MCF 10A (cell line): ENCODE measurements around the gene CFAP61. TPM values are rescaled to one million over a fixed set of nuclear protein-coding genes. Genes with fewer than 3 reads are reported as not detected.

Experiments
- BruUV-seq: library from RNA; stranded (reverse); fragments of 400-500 nt; replicated peaks from 2 replicates; lab custom pipeline; 2021; lab: Mats Ljungman, UMichigan
- CTCF ChIA-PET: fragments of 300-600 bp; sonication (Branson Sonifier 250); formaldehyde crosslinking; extraction: SDS; loops from one replicate; lab custom pipeline; 2021; ENCODE audit warnings: antibody characterized with exemption, inconsistent platforms; lab: Yijun Ruan, JAX
- POLR2A ChIA-PET: fragments of 300-600, 350-650 bp; sonication (Branson Sonifier 250); formaldehyde crosslinking; extraction: SDS; loops from one replicate; lab custom pipeline; 2020; ENCODE audit warnings: antibody characterized with exemption, inconsistent platforms; lab: Yijun Ruan, JAX
- DNase-seq: peaks from one replicate; pipeline ENCODE4 v3.0.0-alpha.2; 2018; ENCODE audit not compliant: unreplicated experiment
- H3K27ac Mint-ChIP-seq: one replicate; pipeline ENCODE4 v1.8.0; 2022; ENCODE audit warnings: mild to moderate bottlenecking, low read depth, mixed read lengths; ENCODE audit not compliant: unreplicated experiment
- H3K27me3 Mint-ChIP-seq: one replicate; pipeline ENCODE4 v1.8.0; 2022; ENCODE audit warnings: mixed read lengths; ENCODE audit not compliant: insufficient read depth, unreplicated experiment
- H3K36me3 Mint-ChIP-seq: one replicate; pipeline ENCODE4 v1.8.0; 2022; ENCODE audit warnings: mild to moderate bottlenecking, moderate library complexity, mixed read lengths; ENCODE audit not compliant: insufficient read depth, unreplicated experiment
- H3K4me1 Mint-ChIP-seq: one replicate; pipeline ENCODE4 v1.8.0; 2022; ENCODE audit warnings: mixed read lengths; ENCODE audit not compliant: insufficient read depth, unreplicated experiment
- H3K4me3 Mint-ChIP-seq: one replicate; pipeline ENCODE4 v1.8.0; 2022; ENCODE audit warnings: mild to moderate bottlenecking, moderate library complexity, mixed read lengths; ENCODE audit not compliant: unreplicated experiment
- H3K9me3 Mint-ChIP-seq: one replicate; pipeline ENCODE4 v1.8.0; 2022; ENCODE audit warnings: mixed read lengths; ENCODE audit not compliant: unreplicated experiment
- intact Hi-C: fragments of 100-400 bp; cut with micrococcal nuclease; formaldehyde crosslinking; loops from 2 replicates; pipeline ENCODE4 v1.14.1; 2022
- total RNA-seq: library from RNA; stranded (reverse); gene quantifications from 2 replicates; pipeline ENCODE4 v1.2.3, GENCODE V29; 2022
- TF ChIP-seq, protein P1 (sequence below): fragments of 200-600 bp; IDR thresholded peaks from one replicate; pipeline ENCODE4 v1.8.0; 2022; ENCODE audit warnings: antibody characterized with exemption, mild to moderate bottlenecking; ENCODE audit not compliant: unreplicated experiment

CFAP61 gene
- total RNA-seq, 1 experiment from 2014 or later, result 1.5 TPM

DNA sequence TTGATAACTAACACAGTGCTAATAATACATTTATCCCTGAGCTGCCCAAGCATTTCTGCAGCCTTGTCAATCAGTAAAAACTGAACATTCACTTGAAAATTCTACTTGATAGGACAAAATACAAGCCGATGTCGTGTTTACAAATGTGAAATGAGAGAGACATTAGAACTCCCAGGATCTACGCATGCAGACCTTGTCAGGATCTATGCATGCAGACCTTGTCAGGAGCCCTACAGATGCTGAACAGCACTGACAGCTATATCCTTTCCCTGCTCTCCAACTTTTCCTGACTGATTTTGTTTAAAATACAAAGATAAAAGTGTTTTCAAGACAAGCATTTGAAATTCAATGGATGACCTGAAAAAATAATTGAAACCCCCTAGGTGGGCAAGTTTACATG lies 344.5 kb downstream of the CFAP61 start:
- POLR2A ChIA-PET, result interaction anchor here (0.6 to 1.4 kb wide), 3 partner anchors 10 to 141 kb away, joined by 3 read pairs; no protein-coding TSS in a partner anchor
- CTCF ChIA-PET, result no interaction called here
- TF ChIP-seq, protein P1, sequence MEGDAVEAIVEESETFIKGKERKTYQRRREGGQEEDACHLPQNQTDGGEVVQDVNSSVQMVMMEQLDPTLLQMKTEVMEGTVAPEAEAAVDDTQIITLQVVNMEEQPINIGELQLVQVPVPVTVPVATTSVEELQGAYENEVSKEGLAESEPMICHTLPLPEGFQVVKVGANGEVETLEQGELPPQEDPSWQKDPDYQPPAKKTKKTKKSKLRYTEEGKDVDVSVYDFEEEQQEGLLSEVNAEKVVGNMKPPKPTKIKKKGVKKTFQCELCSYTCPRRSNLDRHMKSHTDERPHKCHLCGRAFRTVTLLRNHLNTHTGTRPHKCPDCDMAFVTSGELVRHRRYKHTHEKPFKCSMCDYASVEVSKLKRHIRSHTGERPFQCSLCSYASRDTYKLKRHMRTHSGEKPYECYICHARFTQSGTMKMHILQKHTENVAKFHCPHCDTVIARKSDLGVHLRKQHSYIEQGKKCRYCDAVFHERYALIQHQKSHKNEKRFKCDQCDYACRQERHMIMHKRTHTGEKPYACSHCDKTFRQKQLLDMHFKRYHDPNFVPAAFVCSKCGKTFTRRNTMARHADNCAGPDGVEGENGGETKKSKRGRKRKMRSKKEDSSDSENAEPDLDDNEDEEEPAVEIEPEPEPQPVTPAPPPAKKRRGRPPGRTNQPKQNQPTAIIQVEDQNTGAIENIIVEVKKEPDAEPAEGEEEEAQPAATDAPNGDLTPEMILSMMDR, result no peak
- no TSS peak for BruUV-seq
- Mint-ChIP-seq H3K9me3 (no peaks in the 10 kb centered on the region), H3K36me3 (peaks cover 14% of the 10 kb centered on the region), H3K4me3 (no peak overlapping the region), H3K27me3 (no peaks in the 10 kb centered on the region), H3K27ac (no peak overlapping the region), H3K4me1 (no peaks in the 10 kb centered on the region)
- intact Hi-C loops, result no loop called here
- no peak for DNase-seq

DNA sequence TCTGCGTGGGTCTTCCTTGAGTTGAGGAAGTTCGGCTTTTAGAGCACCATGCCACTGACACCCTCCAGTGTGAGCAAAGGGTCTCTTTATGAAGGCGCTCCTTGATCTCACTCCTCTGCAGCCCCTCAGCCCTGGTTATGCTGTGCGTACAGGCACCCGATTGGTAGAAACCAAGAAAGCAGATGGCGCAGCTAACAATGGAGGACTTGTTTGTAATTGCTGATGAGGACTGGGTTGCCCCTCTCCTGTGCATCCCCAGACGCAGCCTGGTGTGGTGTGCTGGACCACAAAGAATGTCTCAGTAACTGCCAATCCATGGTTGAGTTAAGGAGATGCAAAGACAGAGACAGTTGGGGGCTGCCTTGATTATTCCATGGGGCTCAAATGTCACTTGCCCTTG lies 345.8 kb downstream of the CFAP61 start:
- no peak for DNase-seq
- Mint-ChIP-seq H3K4me3 (no peak overlapping the region), H3K9me3 (no peaks in the 10 kb centered on the region), H3K27ac (no peak overlapping the region), H3K4me1 (no peaks in the 10 kb centered on the region), H3K27me3 (no peaks in the 10 kb centered on the region), H3K36me3 (peaks cover 11% of the 10 kb centered on the region)
- TF ChIP-seq, protein P1, result no peak
- BruUV-seq, result no TSS peak
- ChIA-PET POLR2A (no interaction called here), CTCF (interaction anchor here (0.6 to 0.8 kb wide), 2 partner anchors 176 to 196 kb away, joined by 3 to 4 read pairs; no protein-coding TSS in a partner anchor)
- intact Hi-C loops, result no loop called here

DNA sequence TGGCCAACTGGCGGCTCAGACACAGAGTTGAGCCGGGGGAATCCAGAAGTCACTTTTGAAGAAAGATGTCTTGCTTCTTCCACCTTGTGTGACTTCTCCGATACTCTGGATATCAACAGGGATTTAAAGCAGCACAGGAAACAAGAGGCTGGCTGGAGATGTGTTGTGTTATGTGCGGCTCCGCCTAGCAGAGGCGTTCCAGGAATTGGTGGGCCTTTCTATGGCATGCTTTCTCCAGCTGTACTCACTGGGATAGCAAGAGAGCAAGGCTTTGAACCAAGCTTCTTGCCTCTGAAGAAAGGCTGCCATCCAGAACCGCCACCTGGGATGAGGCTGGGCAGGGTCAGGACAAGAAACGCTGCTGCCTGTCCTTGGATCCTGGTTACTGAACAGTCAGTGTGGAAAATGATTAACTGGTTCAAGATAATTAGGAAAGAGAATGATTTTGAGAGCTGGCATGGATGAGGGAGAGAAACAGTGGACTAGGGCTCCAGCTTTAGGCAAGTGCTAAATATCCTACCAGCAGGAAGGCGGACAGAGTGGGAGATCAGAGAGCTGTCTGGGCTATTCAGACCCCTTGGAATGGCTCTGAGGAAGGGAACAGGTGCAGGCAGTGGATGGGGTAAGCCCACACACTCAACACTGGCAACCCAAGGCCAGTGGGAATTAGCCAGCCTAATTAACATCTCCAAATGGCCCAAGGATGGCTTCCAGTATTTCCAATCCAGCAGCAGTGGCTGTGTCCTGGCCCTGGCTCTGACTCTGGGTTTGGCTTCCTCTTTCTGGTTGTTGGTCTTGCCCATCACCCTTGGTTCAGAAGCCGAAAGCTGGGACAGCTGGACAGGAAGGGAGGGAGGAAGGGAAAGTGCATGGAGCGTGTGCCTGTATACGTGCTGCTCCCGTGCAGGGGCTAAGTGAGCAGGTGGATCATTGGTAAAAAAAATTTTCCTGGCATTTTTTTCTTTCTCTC lies 347.5 kb downstream of the CFAP61 start:
- Mint-ChIP-seq H3K4me3 (no peak overlapping the region), H3K9me3 (no peaks in the 10 kb centered on the region), H3K4me1 (no peaks in the 10 kb centered on the region), H3K27me3 (no peaks in the 10 kb centered on the region), H3K36me3 (peaks cover 11% of the 10 kb centered on the region), H3K27ac (no peak overlapping the region)
- DNase-seq, result no peak
- no TSS peak for BruUV-seq
- intact Hi-C loops, result no loop called here
- CTCF ChIA-PET, result interaction anchor here (0.6 to 2.6 kb wide), 4 partner anchors 8 to 1178 kb away, joined by 3 to 10 read pairs (median 3); no protein-coding TSS in a partner anchor
- POLR2A ChIA-PET, result no interaction called here
- TF ChIP-seq, protein P1, result no peak

DNA sequence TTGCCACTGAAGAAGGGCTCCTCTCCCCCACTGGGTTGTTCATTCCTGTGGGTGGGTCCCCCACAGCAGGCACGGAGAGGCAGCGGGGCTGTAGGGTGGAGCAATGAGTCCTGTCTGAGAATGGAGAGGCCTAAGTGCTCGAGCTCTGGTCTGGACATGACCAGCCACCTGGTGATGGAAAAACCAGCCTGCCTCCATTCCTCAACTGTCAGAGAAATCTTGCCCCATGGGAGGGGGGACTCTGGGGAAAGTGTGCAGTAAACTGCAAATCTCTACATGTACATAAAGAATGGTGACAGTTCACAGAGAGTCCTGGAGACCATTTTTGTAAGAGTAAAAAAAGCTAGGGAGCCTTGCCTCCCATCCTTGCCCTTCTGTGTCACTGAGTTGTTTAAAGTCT lies 349.7 kb downstream of the CFAP61 start:
- no peak for DNase-seq
- no TSS peak for BruUV-seq
- no peak overlapping the region for H3K27ac Mint-ChIP-seq
- CTCF ChIA-PET, result no interaction called here
- H3K4me3 Mint-ChIP-seq, result no peak overlapping the region
- H3K4me1 Mint-ChIP-seq, result no peaks in the 10 kb centered on the region
- TF ChIP-seq, protein P1, result no peak
- no peaks in the 10 kb centered on the region for H3K9me3 Mint-ChIP-seq
- intact Hi-C loops, result no loop called here
- POLR2A ChIA-PET, result interaction anchor here (0.6 kb wide), 1 partner anchor 17 kb away, joined by 3 read pairs; no protein-coding TSS in a partner anchor
- H3K27me3 Mint-ChIP-seq, result no peaks in the 10 kb centered on the region
- peaks cover 6% of the 10 kb centered on the region for H3K36me3 Mint-ChIP-seq
